GM18499 (cell line): ENCODE results near the gene DNAAF8.
"Not testable (repeated sequence)": the region's sequence is repeated elsewhere in the genome, so short reads cannot be mapped to it uniquely, and the experiment has no call there.

Experiments
- ATAC-seq: cut with Tn5 transposase; IDR thresholded peaks from one replicate; pipeline ENCODE4 v1.9.1; 2021; ENCODE audit warnings: moderate number of reproducible peaks; ENCODE audit not compliant: insufficient read depth, unreplicated experiment

DNAAF8 gene

GRCh38 chr16:4714996-4715395 lies 19.3 kb upstream of the DNAAF8 start:
- no peak for ATAC-seq

GRCh38 chr16:4718466-4718865 lies 15.9 kb upstream of the DNAAF8 start:
- ATAC-seq = no peak

- ATAC-seq = no peak
Measured at GRCh38 chr16:4723071-4723767, 11.1 kb upstream of the DNAAF8 start.

GRCh38 chr16:4724661-4725270 lies 9.6 kb upstream of the DNAAF8 start:
- no peak for ATAC-seq

GRCh38 chr16:4726616-4727015 lies 7.7 kb upstream of the DNAAF8 start:
- no peak for ATAC-seq

GRCh38 chr16:4728676-4729075 lies 5.7 kb upstream of the DNAAF8 start:
- no peak for ATAC-seq

DNA sequence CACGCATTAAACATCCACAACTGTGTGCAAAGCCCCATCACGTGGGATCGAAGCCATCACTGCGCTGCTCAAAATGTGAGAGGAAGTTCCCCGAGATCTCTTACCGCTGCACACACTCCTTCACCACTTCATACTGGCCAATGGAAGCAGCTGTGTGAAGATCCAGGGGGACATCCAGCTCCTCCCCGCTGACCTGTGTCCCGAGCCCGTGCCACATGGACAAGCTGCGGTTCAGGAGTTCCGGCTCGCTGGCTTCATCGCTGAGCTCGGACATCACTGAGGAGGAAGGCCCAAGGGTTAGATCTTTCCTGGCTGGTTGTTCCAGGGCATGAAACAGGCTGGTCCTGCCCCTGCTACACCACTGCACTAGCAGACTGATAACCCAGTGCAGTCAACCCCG lies 4.5 kb upstream of the DNAAF8 start:
- no peak for ATAC-seq

GRCh38 chr16:4733211-4733742 lies 1.1 kb upstream of the DNAAF8 start:
- ATAC-seq = no peak

DNA sequence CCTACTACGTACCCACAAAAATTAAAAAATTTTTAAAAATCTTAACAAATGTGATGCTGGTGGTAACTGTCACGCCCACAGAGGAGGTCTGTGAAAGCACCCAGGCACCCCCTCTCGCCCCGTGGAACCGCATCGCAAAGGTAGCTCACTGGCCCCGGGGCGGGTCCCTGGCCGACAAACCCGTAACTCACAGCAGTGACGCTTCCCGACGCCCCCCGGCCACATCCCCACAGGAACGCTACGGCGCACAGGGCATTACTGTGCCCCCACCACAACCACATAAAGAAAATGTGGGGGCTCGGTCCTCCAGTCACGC lies 632 bp upstream of the DNAAF8 start:
- ATAC-seq = no peak

GRCh38 chr16:4734730-4735535 lies 596 bp downstream of the DNAAF8 start:
- ATAC-seq = peak; percentile 14

DNA sequence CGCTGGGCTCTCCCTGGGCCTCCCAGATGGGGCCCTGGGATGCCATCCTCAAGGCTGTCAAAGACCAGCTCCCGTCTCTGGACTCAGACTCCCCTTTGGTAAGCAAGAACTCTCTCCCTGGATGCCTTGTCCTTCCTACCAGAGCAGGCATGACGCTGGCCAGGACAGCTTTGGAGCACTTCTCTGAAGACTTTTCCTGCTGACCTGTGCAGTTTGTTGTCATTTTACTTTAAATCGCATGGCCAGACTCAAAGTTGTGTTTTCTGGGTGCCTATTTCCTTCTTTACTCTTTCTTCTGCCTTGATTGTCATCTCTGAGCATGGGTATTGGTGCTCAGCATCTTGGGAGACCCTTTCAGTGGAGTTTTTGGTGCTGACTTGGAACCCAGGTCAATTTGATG lies 2.2 kb downstream of the DNAAF8 start:
- no peak for ATAC-seq

GRCh38 chr16:4737545-4737944 lies 3.2 kb downstream of the DNAAF8 start:
- no peak for ATAC-seq

DNA sequence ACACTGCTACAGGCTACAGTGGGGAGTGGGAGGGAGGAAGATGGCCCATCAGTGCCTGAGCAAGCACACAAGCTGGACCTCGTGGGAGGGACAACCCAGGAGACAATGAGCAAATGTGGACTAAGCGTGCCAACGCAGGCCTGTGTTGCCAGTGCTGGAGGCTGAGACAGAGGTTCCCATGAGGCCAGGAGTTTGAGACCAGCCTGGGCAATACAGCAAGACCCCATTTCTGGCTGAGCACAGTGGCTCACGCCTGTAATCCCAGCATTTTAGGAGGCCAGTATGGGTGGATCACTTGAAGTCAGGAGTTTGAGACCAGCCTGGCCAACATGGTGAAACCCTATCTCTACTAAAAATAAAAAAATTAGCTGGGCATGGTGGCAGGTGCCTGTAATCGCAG lies 4.0 kb downstream of the DNAAF8 start:
- ATAC-seq = not testable (repeated sequence)

- ATAC-seq = no peak
Measured at GRCh38 chr16:4743226-4743878, 9.0 kb downstream of the DNAAF8 start.

- ATAC-seq = no peak
Measured at GRCh38 chr16:4744555-4745273, 10.4 kb downstream of the DNAAF8 start.

GRCh38 chr16:4745274-4745569 lies 10.9 kb downstream of the DNAAF8 start:
- no peak for ATAC-seq

- no peak for ATAC-seq
Measured at GRCh38 chr16:4746215-4746614, 11.9 kb downstream of the DNAAF8 start.

GRCh38 chr16:4746991-4747574 lies 12.7 kb downstream of the DNAAF8 start:
- no peak for ATAC-seq

- ATAC-seq = no peak
Measured at GRCh38 chr16:4747906-4748681, 13.8 kb downstream of the DNAAF8 start.
